Hypothalamus (tissue), 51 donors: ENCODE data around the gene LAMA3.

Experiments
- DNase-seq, 51 donors: peaks; one replicate each; lab custom pipeline; 2025; lab: John Stamatoyannopoulos, UW

The LAMA3 gene

DNA sequence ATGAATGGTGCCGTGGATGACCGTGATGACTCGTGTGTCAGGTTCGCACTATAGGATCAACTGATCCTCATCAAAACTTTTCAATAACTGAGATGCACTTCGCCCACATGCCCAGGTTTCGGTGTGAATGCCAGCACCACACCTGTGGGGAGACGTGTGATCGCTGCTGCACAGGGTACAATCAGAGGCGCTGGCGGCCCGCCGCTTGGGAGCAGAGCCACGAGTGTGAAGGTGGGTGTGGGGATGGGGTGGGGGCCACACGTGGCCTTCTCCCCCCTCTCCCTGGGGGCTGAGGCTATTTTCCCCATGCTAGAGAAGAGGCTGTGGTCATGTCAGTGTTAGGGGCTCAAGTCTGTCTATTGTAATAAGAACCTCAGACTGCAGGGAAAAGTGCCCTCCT lies 69.0 kb downstream of the LAMA3 start:
- no peak for DNase-seq

DNA sequence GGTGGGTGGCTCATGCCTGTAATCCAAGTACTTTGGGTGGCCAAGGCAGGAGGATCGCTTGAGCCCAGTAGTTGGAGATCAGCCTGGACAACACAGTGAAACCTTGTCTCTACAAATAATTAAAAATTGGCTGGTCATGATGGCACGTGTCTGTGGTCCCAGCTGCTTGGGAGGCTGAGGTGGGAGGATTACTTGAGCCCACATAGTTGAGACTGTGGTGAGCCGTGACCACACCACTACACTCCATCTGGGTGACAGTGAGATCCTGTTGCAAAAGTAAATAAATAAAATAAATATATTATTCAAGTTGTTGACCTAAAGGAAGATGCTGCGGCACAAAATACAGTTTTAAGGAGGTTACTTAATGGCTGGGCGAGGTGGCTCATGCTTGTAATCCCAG lies 72.7 kb downstream of the LAMA3 start:
- no peak for DNase-seq

DNA sequence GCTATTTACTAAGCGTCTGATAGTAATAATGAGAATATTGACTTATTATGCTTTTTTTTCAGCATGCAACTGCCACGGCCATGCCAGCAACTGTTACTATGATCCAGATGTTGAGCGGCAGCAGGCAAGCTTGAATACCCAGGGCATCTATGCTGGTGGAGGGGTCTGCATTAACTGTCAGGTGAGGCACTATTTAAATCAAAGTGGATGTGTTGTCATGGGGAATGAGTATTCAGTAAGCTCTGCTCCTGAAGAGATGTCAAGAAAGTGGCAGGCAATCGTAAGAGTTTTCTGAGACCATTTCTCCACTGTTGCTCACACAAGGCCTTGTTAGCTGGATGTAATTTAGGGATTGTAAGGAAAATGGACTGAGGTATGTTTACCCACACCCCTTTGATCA lies 74.1 kb downstream of the LAMA3 start:
- DNase-seq: no peak

DNA sequence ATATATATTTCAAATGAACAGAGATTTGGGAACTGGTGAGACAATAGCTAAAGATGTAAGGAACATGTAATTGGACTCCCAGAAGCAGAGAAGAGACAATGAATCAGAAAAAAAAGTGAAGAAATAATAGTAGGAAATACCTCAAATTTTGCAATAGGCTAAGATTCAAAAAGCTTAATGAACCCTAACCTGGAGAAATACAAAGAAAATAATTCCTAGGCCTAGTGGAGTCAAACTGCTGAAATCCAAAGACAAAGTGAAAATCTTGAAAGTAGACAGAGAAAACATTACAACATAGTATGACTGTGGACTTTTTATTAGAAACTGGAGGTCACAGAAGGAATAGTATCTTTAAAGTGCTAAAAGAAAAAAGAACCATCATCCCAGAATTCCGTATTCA lies 76.7 kb downstream of the LAMA3 start:
- DNase-seq: no peak

DNA sequence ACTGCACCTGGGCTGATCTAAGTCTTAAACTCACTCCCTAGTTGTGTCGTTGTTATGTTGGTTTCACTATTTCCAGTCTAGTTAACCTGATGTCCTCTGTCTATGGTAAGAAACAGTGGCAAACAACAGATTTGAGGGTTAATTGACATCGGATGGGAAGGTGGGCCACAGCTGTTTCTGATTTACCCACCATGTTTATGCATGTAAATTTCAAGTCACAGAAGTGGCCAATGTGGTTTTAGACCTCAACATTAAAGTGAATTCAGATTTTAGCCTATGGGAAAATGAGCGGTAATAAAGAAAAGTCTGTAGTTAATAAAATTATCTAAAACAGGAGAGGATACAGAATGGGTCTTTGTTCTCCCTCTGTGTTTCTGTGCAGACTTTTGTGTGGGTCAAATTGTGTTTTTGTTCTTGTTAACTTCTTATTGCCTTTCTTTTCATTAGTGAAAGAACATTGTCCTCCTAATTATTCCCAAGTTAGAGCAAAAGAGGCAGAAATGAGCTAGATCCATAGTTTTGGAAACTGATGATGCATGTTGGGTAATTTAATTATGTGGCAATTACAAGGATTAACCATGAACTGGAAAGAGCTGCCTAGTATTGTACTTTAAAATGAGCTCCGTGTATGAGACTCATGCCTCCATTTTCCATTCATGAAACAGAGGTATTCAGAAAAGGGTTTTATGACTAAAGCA lies 83.2 kb downstream of the LAMA3 start:
- no peak for DNase-seq

DNA sequence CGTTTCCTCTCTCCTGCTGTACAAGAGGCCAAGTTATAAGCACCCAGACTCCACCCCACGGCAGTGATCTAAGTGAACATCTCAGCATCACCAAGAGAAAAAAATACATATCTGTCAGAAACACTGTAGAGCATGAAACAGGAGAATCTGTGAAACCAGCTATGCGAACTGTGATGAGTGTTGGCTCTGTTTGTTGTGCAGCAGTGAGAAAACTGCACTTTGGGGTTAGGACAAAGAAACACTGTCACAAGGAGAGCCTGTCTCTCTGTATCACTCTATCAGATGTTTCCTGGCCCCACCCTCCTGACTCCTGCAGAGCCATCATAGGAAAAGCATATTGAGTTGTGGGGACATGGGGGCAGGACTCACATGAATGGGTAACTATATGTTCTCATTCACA lies 87.1 kb downstream of the LAMA3 start:
- DNase-seq: no peak

DNA sequence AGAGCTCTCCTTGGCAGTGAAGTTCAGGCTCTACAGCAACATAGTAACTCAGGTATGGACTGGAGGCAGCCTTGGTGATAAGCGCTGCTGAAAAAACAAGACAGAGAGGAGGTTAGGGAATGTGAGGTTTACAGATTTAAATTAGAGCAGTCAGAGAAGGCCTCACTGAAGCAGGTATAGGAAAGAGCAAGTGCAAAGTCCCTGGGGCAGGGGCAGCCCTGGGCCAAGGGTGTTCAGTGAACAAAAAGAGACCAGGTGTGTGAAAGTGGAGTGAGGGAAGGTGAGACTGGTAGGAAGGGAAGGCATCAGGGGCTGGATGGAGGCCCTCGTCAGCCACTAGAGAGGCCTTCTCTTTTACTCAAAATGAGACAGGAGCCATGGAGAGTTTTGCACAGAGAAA lies 89.6 kb downstream of the LAMA3 start:
- DNase-seq: no peak

DNA sequence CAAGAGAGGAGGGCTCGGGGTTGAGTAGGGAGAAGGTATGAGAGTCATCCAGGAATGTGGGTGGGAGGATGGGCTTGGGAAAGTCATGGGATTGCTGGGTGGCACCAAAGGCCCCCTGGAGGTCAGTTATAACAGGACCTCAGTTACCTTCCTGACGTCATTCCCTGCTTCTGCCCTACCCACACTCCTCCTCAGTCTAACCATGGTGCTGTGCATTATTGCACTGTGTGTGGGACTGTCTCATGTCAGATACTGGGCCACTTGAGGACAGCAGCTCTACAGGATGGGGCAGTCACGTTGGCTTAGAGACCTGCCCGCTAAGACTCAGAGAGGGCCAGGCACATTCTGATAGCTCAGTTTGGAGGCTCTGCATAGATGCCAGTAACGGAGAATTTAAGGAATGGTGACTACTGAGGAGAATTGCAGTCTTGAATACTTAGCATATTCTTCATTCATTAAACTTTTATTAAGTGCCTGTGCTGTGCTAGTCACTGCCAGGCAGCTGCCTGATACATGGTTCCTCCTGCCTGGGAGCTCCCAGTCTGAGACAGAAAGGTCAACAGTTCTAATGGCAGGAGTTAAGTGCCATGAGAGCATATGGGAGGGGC lies 90.5 kb downstream of the LAMA3 start:
- DNase-seq: no peak

DNA sequence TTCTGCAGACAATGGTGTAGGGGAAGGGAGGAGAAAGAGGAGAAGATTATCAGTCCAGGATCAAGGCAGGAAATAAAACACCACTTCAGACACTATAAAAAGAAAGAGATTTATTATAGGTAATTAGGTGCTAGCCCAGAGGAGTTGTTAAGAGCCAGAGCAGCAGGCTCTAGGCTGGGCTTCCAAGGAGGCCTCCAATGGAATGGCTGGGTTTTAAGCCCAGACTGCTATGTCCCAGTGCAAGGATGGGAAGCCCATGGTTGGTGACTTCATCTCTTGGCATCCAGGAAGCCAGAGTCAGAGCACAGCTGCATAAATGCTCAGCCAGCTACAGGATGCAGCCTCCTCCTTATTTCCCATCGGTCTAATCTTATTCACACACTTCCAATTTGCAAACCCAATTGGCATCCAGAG lies 95.6 kb downstream of the LAMA3 start:
- no peak for DNase-seq

DNA sequence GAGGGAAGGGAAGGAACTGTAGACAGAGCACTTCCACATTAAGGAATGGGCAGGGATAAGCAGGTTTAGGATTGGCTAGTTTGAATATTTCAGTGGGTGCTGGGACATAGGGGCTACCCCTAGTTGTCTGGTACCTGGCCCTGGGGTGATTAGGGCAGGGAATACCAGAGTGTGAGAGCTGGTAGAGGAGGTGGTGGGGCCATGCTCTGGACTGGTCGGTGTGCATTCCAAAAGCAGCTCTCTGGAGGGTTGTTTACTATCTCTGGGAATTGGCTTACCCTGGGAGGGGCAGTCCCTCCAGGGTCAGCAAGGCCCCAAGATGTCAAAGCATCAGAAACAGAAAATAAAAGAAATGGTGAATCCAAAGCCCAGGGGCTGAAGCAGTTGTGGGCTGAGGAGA lies 103.8 kb downstream of the LAMA3 start:
- no peak for DNase-seq

DNA sequence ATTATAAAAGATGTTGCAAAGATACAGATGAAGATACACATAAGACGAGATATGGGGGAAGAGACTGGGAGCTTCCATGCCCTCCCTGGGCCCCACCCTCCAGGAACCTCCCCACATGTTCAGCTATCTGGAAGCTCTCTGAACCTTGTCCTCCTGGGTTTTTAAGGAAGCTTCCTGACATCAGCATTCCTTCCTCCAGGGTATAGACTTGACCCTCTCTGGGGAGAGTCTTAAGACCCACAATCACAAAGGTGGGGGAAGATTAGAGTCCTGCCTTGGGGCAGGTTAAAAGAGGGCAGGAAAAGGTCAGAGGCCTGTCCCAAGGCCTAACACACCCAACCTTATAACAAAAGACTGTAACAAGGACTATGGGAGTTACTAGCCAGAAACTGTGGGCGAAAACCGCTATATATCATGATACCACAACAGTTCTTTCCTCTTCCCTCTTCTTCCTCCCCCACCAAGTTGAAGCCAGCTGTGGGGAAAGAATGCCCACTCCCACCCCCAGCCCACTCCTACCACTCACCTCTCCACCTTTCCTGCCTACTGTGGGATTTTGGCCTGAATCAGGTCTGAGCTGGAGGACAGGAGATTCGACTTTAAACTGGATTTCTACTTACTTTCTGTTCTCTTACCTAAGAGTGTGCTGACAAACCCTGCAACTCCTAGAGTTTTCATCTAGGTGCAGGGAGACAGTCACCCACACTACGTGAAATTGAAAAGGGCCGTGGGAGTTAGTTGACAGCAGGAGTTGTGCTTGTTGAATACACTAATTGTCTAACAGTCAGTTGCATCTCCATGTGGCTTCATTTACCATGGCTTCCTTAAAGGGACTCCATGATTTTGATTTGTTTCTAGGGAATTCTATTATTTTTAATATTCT lies 105.0 kb downstream of the LAMA3 start:
- DNase-seq: peak in 1 of 51 donors; percentile 46

DNA sequence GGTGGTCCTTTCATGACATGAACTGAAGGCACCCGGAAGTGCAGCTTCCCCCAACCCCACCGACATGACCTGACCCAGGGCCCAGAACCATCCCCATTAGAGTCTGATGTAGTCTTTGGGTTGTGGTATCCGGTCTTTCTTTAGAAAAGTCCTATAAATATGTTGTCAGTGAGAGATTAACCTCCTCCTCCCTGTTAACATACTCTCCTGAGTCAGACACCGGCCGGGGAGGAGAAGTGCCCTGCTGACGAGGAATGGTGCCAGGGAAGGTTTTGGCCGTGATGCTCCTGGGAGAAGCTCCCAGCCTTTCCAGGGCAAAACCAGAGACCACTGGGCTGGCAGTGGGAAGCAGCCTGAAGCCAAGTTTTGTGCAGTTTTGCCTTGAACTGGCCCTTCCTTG lies 109.0 kb downstream of the LAMA3 start:
- DNase-seq: no peak

DNA sequence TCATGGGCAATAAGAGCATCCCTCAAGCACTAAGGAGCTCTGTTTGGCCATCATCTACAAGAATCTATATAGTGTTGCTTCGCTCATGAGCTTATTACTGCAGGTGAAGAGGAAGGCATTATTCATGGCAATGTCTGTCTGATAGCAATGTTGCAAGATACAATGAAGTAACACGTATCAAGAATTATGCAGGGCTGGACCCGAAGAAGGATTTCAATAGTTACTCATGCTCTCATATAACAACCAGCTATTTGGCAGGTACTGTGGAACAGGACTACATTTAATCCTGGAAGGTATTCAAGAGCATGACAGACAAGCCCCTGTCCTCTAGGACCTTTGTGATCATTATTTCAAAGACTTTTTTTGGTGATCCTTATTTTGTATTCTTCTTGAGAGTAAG lies 109.6 kb downstream of the LAMA3 start:
- DNase-seq: no peak

DNA sequence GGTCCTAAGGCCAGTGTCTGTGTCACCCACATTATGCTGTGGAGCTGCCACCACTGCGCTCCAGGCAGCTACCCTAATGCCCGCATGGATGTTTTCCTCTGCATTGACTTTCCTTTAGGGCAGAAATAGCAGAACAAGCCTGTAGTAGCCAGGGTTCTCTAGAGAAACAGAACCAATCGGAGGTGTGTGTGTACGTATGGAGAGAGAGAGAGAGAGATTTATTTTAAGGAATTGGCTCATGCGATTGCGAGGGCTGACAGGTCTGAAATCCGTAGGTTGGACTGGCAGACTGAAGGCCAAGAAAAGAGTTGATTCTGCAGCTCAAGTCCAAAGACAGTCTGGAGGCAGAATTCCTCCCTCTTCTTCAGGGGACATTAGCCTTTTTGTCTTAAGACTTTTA lies 110.3 kb downstream of the LAMA3 start:
- DNase-seq: no peak

DNA sequence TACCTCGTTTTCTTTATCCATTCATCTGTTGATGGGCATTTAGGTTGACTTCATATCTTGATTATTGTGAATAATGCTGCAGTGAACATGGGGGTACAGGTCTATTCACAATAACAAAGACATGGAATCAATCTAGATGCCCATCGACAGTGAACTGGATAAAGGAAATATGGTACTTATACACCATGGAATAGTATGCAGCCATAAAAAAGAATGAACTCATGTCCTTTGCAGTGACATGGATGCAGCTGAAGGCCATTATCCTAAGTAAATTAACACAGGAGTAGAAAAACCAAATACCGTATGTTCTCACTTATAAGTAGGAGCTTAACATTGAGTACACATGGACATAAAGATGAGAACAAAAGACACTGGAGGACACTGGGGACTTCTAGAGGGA lies 111.6 kb downstream of the LAMA3 start:
- DNase-seq: no peak

DNA sequence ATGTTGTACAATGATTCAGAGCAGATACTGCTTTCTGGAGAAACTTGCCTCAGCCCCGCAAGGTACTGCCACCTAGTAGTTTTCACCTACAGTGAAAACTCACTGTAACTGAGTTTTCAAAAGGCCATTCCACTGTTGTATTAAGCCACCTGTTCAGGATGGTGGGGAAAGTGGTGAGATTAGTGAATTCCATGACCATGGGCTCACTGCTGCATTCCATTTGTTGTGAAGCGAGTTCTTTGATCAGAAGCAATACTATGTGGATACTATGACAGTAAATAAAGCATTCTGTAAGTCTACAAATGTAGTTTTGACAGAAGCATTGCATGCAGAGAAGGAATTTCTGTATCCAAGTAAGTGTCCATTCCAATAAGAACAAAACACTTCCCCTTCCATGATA lies 113.6 kb downstream of the LAMA3 start:
- no peak for DNase-seq

DNA sequence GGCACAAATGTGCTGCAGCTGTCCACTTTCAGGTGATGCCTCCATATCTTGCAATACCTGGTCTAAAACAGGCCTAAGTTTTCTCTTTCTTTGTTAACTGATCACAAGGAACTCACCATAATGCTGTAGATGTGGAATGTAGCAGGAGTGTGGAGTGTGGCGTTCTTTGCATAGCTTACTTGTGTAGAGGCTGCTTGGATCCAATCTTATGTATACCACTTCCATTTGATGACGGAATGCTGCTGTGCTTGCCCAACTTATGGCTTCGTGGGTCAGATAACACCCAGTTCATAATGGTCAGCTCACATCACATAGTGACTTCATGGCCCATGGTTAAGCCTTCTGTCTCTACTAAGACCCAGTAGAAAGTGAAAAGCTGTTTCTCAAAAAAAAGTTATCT lies 114.5 kb downstream of the LAMA3 start:
- no peak for DNase-seq

DNA sequence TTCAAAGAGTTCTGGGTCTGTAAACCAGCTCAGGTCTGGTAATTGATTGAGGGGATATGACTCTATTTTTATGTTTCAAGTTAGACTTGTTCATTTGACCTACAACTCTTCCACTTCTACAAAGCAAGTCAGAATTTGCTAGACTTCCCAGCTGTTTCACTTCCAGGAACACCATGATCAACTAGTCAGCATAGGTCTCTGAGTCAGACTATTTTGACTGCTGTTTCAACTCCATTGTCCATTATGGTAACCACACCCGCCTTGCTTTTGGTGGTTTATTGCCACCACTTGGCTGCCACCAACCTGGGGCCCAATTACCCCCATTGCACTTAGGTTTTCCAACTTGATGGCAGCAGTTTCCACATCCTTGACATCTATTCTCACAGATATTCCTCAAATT lies 116.6 kb downstream of the LAMA3 start:
- no peak for DNase-seq

DNA sequence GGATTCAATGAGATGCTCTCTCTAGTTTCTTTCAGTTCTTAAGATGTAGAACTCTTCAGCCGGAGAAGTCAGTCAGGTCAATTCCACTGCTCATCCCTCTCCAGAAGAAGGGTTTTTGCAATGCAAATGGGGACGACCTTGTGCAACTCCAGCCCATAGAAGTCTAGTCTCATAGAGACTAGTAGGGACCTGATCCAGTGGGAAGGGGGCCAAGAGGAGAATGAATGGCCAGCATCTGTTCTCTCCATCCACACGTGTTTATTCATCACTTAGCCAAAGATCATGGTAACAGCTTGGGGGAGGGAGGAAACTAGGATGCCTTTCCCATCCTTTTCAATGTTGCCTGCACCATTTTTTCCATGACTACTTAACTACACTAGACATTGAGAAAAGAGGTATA lies 120.2 kb downstream of the LAMA3 start:
- peak in 2 of 51 donors; percentile 1 to 3 for DNase-seq

DNA sequence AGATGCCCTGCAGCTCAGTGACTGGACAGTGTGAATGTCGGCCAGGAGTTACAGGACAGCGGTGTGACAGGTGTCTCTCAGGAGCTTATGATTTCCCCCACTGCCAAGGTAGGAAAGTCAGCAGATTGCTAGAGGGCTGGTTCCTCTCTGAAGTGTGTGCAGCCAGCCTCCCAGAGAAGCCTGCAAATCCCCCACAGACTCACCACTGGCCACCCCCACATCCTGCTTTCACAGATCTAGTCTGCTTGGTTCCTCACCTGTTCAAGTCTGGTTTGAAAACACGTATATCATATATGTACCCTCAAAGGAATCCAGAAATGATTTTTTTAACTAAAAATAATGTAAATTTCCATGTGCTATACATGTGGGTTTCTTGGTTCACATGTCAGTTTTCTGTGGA lies 121.1 kb downstream of the LAMA3 start:
- no peak for DNase-seq

DNA sequence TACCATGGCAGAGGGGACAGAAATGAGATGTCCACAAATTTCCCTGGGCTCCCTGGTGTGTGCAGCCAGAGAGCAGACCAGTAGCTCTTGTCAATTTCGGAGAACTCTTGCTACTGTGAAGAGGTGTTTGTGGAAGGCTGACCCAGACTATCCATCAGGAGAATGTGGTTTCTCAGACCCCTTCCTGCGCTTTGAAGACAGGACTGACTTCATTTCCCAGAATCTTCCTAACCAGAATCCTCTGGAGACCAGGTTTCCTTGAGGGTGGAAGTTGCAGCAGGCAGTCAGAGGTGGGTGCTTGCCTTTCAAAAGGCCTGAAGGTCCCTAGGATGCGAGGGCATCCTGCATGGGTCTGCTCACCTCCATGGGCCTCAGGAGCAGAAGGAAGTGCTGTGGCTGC lies 121.9 kb downstream of the LAMA3 start:
- no peak for DNase-seq
